HEK293 (cell line): ENCODE results near the gene ZBTB26.

Experiments
- CTCF ChIA-PET: fragments of 350-600 bp; formaldehyde crosslinking; extraction: SDS; loops from one replicate; lab custom pipeline; 2021; ENCODE audit warnings: antibody characterized with exemption; lab: Yijun Ruan, JAX
- POLR2A ChIA-PET: fragments of 300-600 bp; formaldehyde crosslinking; extraction: SDS; loops from one replicate; lab custom pipeline; 2020; ENCODE audit warnings: antibody characterized with exemption, inconsistent platforms; lab: Yijun Ruan, JAX
- H3K27ac ChIP-seq: fragments of 200-500 bp; sonication (Bioruptor generic); 2 replicates; pipeline ENCODE4 v1.5.1; 2014; ENCODE audit warnings: low read depth, low read length, control low read depth, inconsistent platforms; ENCODE audit errors: extremely low read depth
- H3K36me3 ChIP-seq, 2 experiments: fragments of 200-500 bp in 1 of 2; sonication (Bioruptor generic) in 1 of 2; 1 replicate in 1 of 2; 2 replicates in 1 of 2; pipeline ENCODE4 v1.5.1; 2014 to 2017; ENCODE audit warnings: inconsistent platforms in 2 of 2, low read length in 2 of 2; ENCODE audit not compliant: control insufficient read depth in 2 of 2, insufficient read depth in 1 of 2
- H3K4me1 ChIP-seq: fragments of 200-500 bp; sonication (Bioruptor generic); 2 replicates; pipeline ENCODE4 v1.5.1; 2014; ENCODE audit warnings: mild to moderate bottlenecking, low read length, inconsistent platforms; ENCODE audit not compliant: control insufficient read depth, insufficient read depth
- H3K4me3 ChIP-seq: 2 replicates; pipeline ENCODE4 v1.5.1; 2011; ENCODE audit warnings: low read depth, mild to moderate bottlenecking, control low read depth, low read length, moderate library complexity
- H3K9me3 ChIP-seq: fragments of 200-500 bp; sonication (Bioruptor generic); 2 replicates; pipeline ENCODE4 v1.5.1; 2014; ENCODE audit warnings: low read depth, low read length, inconsistent platforms; ENCODE audit not compliant: control insufficient read depth, insufficient read depth
- EGR2 ChIP-seq: fragments of 450-650 bp; formaldehyde crosslinking; IDR thresholded peaks from 2 replicates; pipeline ENCODE4 v1.5.1; 2016; ENCODE audit warnings: low read depth, missing biosample characterization, missing genetic modification characterization
- GFI1B ChIP-seq: fragments of 450-650 bp; formaldehyde crosslinking; IDR thresholded peaks from 2 replicates; pipeline ENCODE4 v1.5.1; 2016; ENCODE audit warnings: missing biosample characterization, missing genetic modification characterization
- KLF16 ChIP-seq: fragments of 450-650 bp; formaldehyde crosslinking; IDR thresholded peaks from 2 replicates; pipeline ENCODE4 v1.5.1; 2017; ENCODE audit warnings: missing biosample characterization, missing genetic modification characterization
- KLF8 ChIP-seq: fragments of 450-650 bp; formaldehyde crosslinking; IDR thresholded peaks from 2 replicates; pipeline ENCODE4 v1.5.1; 2016; ENCODE audit warnings: missing biosample characterization, missing genetic modification characterization
- MEIS1 ChIP-seq: sonication (generic); formaldehyde crosslinking; IDR thresholded peaks from 2 replicates; pipeline ENCODE4 v1.8.1; 2022; ENCODE audit warnings: missing genetic modification reagents, mild to moderate bottlenecking, borderline replicate concordance
- MZF1 ChIP-seq: fragments of 450-650 bp; formaldehyde crosslinking; IDR thresholded peaks from 2 replicates; pipeline ENCODE4 v1.5.1; 2017; ENCODE audit warnings: missing biosample characterization, missing genetic modification characterization, borderline replicate concordance
- PRDM1 ChIP-seq: fragments of 450-650 bp; formaldehyde crosslinking; IDR thresholded peaks from 2 replicates; pipeline ENCODE4; 2016; ENCODE audit warnings: missing biosample characterization, missing genetic modification characterization
- REST ChIP-seq: fragments of 450-650 bp; formaldehyde crosslinking; IDR thresholded peaks from 2 replicates; pipeline ENCODE4 v1.5.1; 2016; ENCODE audit warnings: missing biosample characterization, missing genetic modification characterization
- SP3 ChIP-seq: fragments of 450-650 bp; formaldehyde crosslinking; IDR thresholded peaks from 2 replicates; pipeline ENCODE4 v1.5.1; 2016; ENCODE audit warnings: missing biosample characterization, missing genetic modification characterization
- TRIM28 ChIP-seq: IDR thresholded peaks from 2 replicates; pipeline ENCODE4 v1.6.1; 2011; ENCODE audit warnings: low read length, control low read depth, borderline replicate concordance
- TSHZ1 ChIP-seq: fragments of 450-650 bp; formaldehyde crosslinking; IDR thresholded peaks from 2 replicates; pipeline ENCODE4 v1.5.1; 2016; ENCODE audit warnings: missing biosample characterization, missing genetic modification characterization, borderline replicate concordance
- WT1 ChIP-seq: fragments of 450-650 bp; formaldehyde crosslinking; IDR thresholded peaks from 2 replicates; pipeline ENCODE4 v1.5.1; 2016; ENCODE audit warnings: missing biosample characterization, missing genetic modification characterization
- YY2 ChIP-seq: fragments of 450-650 bp; formaldehyde crosslinking; IDR thresholded peaks from 2 replicates; pipeline ENCODE4 v1.5.1; 2016; ENCODE audit warnings: missing biosample characterization, missing genetic modification characterization
- ZBTB17 ChIP-seq: fragments of 450-650 bp; formaldehyde crosslinking; IDR thresholded peaks from 2 replicates; pipeline ENCODE4 v1.5.1; 2016; ENCODE audit warnings: missing biosample characterization, missing genetic modification characterization
- ZBTB20 ChIP-seq: fragments of 450-650 bp; formaldehyde crosslinking; IDR thresholded peaks from 2 replicates; pipeline ENCODE4 v1.5.1; 2016; ENCODE audit warnings: missing biosample characterization, missing genetic modification characterization
- ZBTB8A ChIP-seq: fragments of 450-650 bp; formaldehyde crosslinking; IDR thresholded peaks from 2 replicates; pipeline ENCODE4 v1.5.1; 2016; ENCODE audit warnings: missing biosample characterization, missing genetic modification characterization
- ZFP69B ChIP-seq: fragments of 450-650 bp; formaldehyde crosslinking; IDR thresholded peaks from 2 replicates; pipeline ENCODE4 v1.5.1; 2016; ENCODE audit warnings: missing biosample characterization, missing genetic modification characterization
- ZIC2 ChIP-seq: fragments of 450-650 bp; formaldehyde crosslinking; IDR thresholded peaks from 2 replicates; pipeline ENCODE4 v1.5.1; 2016; ENCODE audit warnings: missing biosample characterization, missing genetic modification characterization
- ZNF324 ChIP-seq: fragments of 450-650 bp; formaldehyde crosslinking; IDR thresholded peaks from 2 replicates; pipeline ENCODE4 v1.5.1; 2016; ENCODE audit warnings: missing biosample characterization, missing genetic modification characterization
- ZNF354C ChIP-seq: fragments of 450-650 bp; formaldehyde crosslinking; IDR thresholded peaks from 2 replicates; pipeline ENCODE4 v1.5.1; 2016; ENCODE audit warnings: missing biosample characterization, missing genetic modification characterization, low read depth, borderline replicate concordance
- ZNF416 ChIP-seq: fragments of 450-650 bp; formaldehyde crosslinking; IDR thresholded peaks from 2 replicates; pipeline ENCODE4 v1.5.1; 2016; ENCODE audit warnings: missing biosample characterization, missing genetic modification characterization
- ZNF473 ChIP-seq: fragments of 450-650 bp; formaldehyde crosslinking; IDR thresholded peaks from 2 replicates; pipeline ENCODE4 v1.5.1; 2017; ENCODE audit warnings: missing biosample characterization, missing genetic modification characterization
- ZNF513 ChIP-seq: fragments of 450-650 bp; IDR thresholded peaks from 2 replicates; pipeline ENCODE4 v1.5.1; 2018; ENCODE audit warnings: missing biosample characterization, missing genetic modification characterization
- ZNF555 ChIP-seq: fragments of 450-650 bp; formaldehyde crosslinking; conservative IDR thresholded peaks from 2 replicates; pipeline ENCODE4 v1.5.1; 2017; ENCODE audit warnings: missing biosample characterization, mild to moderate bottlenecking, missing genetic modification characterization, inconsistent platforms
- ZNF571 ChIP-seq: fragments of 450-650 bp; formaldehyde crosslinking; IDR thresholded peaks from 2 replicates; pipeline ENCODE4 v1.5.0; 2017; ENCODE audit warnings: missing biosample characterization, missing genetic modification characterization
- ZNF600 ChIP-seq: fragments of 450-650 bp; formaldehyde crosslinking; IDR thresholded peaks from 2 replicates; pipeline ENCODE4 v1.5.1; 2016; ENCODE audit warnings: missing biosample characterization, missing genetic modification characterization
- ZNF623 ChIP-seq: fragments of 450-650 bp; formaldehyde crosslinking; IDR thresholded peaks from 2 replicates; pipeline ENCODE4 v1.5.1; 2016; ENCODE audit warnings: missing biosample characterization, missing genetic modification characterization
- ZSCAN18 ChIP-seq: fragments of 450-650 bp; formaldehyde crosslinking; IDR thresholded peaks from 2 replicates; pipeline ENCODE4 v1.5.1; 2016; ENCODE audit warnings: missing biosample characterization, missing genetic modification characterization

The ZBTB26 gene

GRCh38 chr9:122940749-122941581 lies 9.7 kb upstream of the ZBTB26 start, which contains the start of gene RABGAP1 (continued):
- no peak for TF ChIP-seq ZBTB20 (tag by site-specific recombination)
- no peak for TF ChIP-seq PRDM1

GRCh38 chr9:122940454-122940748 lies 9.1 kb upstream of the ZBTB26 start:
- H3K4me1 ChIP-seq = no peaks in the 10 kb centered on the region
- peaks cover 6 to 32% of the 10 kb centered on the region in 2 experiments; a peak in 2 of 3 replicates for H3K36me3 ChIP-seq
- TF ChIP-seq ZSCAN18 (tag by site-specific recombination) (no peak), TRIM28 (peak; percentile 97; the same call in 1 of the 2 replicates), ZNF600 (tag by site-specific recombination) (peak; percentile 24; the same call in 1 of the 2 replicates), ZNF623 (tag by site-specific recombination) (no peak), REST (tag by site-specific recombination) (peak; percentile 58), MZF1 (tag by site-specific recombination) (no peak), EGR2 (tag by site-specific recombination) (no peak), ZNF555 (tag by site-specific recombination) (no peak), ZNF473 (tag by site-specific recombination) (no peak), KLF8 (tag by site-specific recombination) (no peak), ZBTB8A (no peak), WT1 (tag by site-specific recombination) (no peak), ZNF416 (tag by site-specific recombination) (no peak), TSHZ1 (tag by site-specific recombination) (no peak), ZIC2 (tag by site-specific recombination) (no peak), ZNF324 (tag by site-specific recombination) (no peak), KLF16 (no peak), YY2 (tag by site-specific recombination) (no peak), ZBTB17 (tag by site-specific recombination) (no peak), SP3 (tag by site-specific recombination) (no peak), ZNF513 (no peak), ZNF354C (tag by site-specific recombination) (no peak), GFI1B (tag by site-specific recombination) (no peak), MEIS1 (CRISPR knock-in tag) (no peak), ZFP69B (no peak), ZNF571 (tag by site-specific recombination) (no peak)

More at GRCh38 chr9:122940454-122940748, 9.1 kb upstream of the ZBTB26 start:
- ChIA-PET CTCF (interaction anchor here (0.9 kb wide), 1 partner anchor 51 kb away, joined by 4 read pairs; no protein-coding TSS in a partner anchor), POLR2A (interaction anchor here (0.5 to 3.3 kb wide), 21 partner anchors 9 to 1373 kb away, joined by 3 to 126 read pairs (median 4); partner anchors contain the start of genes MRRF, PDCL, RBM18 and RC3H2)
- H3K9me3 ChIP-seq = no peaks in the 10 kb centered on the region
- peak overlapping the region; percentile 26 for H3K4me3 ChIP-seq
- H3K27ac ChIP-seq = no peak overlapping the region
